Hematopoietic multipotent progenitor cell treated with erythropoietin and hydrocortisone succinate and interleukin-3 and kit ligand, for 15 days (in vitro differentiated cells): ENCODE data around the gene PSG6.
"Not testable (repeated sequence)": the region's sequence is repeated elsewhere in the genome, so short reads cannot be mapped to it uniquely, and the experiment has no call there.

Source experiments
- DNase-seq: peaks from one replicate; pipeline ENCODE4 v3.0.0-alpha.2; 2015; ENCODE audit warnings: low spot score

The PSG6 gene

DNA sequence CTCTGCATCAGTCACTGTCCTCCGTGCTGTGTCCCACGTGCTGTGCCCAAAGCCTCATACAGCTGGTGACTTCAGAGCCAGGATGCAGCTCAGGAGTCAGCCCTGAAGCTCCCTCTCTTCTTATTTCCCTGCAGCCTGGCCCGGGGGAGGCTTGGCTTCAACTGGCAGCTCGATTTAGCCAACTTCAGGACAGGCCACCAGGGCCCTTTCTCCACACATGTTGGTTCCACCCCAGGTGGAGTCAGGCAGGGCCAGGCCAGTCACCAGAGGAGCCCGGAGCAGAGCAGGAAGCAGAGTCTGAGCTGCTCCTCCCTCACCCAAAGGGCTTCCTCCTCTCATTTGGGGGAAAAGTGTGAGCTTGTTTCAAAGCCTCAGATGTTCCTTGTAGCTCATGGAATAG is 11.5 kb downstream of the PSG6 start:
- not testable (repeated sequence) for DNase-seq

DNA sequence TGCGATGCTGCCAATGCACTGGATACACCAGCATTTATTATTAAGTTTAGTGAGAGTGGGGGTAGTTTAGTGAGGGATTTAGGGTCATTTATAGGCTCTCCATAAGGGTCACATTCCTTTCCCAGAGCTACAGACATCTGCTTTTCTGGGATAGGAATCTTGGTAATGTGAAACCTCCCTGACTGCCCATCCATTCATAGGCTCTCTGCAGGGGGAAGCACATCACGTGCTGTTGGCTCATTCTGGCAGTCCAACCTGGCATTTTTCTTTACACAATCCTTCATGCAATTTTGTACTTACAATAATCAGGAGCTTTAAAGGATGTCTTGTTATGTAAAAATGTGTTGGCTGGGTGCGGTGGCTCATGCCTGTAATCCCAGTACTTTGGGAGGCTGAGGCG is 17.1 kb downstream of the PSG6 start:
- not testable (repeated sequence) for DNase-seq

DNA sequence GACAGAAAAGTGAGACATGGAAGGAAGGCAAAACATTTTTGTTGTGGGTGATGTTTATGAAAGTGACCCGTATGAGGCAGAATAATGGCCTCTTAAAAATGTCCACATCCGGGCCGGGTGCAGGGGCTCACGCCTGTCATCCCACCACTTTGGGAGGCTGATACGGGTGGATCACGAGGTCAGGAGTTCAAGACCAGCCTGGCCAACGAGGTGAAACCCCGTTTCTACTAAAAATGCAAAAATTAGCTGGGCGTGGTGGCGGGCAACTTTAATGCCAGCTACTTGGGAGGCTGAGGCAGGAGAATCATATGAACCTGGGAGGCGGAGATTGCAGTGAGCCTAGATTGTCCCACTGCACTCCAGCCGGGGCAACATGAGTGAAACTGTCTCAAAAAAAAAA is 18.0 kb downstream of the PSG6 start:
- DNase-seq, result not testable (repeated sequence)

DNA sequence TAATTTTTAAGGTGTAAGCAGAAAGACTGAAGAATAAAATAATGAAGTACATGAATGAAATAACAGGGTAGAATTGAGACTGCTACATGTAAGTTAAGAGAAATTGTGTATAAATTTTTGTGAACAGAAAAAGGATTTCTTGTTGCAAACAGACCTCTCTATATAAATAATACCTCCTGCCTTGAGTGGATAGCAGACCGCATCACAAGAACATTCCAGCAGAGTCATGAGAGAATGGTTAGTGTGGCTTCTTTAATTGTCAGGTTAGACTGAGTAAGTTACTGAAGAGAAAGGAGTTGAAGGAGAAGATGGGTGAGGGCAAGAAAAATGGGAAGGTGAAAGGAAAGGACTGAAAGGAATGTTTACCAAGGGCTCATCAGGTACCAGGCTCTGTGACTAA is 18.6 kb downstream of the PSG6 start:
- not testable (repeated sequence) for DNase-seq

DNA sequence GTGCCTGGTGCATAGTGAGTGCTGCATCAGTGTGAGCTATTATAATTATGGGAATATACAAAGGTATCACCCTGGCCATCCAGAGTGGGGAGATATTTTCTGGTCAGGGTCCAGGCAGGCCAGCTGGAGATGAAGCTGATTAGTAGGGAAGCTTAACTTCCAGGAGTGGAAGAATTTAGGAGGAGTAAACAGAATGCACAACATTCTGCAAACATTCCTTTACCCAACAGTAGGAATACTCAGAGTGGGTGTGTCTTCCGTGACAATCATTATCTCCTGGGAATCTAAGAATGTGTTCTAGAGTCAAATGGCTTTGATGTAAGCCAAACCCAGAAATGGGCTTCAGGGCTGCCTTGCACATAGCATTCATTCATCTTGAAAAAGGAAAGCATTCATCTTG is 19.0 kb downstream of the PSG6 start:
- DNase-seq, result not testable (repeated sequence)

DNA sequence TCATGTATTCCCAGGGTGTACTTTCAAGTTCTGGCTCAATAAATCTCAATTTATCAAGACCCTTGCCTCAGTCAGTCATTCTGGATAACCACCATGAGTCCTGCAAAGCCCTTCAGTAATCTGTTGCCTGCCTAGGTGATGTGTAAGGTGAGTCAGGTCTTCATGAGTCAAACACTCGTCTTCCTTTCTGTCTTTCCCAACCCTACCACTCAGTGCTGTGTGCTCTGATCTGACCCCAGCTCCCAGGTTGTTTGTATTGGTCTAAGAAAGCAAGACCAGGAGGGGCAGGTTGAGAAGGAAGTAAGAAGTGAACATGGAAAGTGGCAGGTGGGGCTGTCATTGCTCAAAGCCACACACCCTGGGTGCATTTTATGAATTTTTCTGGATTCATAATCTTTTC is 20.0 kb downstream of the PSG6 start:
- DNase-seq, result not testable (repeated sequence)

DNA sequence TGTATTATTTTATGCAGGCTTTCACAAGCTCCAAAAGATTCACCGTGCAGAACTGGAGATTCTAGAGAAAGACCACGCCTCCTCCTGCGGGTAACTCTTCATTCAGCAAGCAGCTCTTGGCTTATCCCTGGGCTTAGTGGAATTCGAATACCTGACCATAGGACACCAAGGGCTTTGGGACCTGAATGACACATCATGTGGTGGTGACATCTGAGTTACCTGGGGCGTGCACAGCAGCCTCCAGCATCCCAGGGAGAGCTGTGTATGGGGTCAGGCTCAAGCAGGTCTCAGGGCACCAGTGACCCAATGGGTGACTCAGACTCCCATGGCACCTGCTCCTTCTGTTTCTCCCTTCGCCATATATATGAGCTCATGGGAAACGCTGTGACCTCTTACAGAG is 27.2 kb downstream of the PSG6 start:
- DNase-seq, result not testable (repeated sequence)

DNA sequence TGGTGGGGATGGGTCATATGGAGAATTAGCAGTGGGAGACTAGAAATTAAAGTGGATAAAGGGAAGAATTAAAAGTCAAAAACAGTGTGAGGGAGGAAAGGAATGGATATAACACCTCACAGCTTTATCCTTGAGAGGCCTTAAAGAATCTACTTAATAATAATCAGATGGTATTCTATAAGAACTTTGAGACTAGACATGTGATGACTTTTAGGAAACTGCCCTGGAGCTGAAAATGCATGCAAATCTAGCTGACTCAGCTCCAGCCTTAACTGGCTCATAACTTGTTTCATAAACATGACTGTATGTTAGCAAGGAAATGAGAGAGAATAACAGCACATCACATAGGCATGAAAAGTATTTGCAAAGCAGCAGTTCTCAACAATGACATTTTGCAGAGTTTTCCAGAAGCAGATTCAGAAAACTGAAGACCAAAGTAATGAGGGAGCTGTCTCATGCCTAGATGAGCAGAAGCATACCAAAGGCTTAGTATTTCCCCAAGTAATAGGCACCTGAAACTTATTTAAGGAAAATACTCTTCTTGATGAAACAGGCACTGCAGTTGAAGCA is 29.7 kb downstream of the PSG6 start:
- not testable (repeated sequence) for DNase-seq

DNA sequence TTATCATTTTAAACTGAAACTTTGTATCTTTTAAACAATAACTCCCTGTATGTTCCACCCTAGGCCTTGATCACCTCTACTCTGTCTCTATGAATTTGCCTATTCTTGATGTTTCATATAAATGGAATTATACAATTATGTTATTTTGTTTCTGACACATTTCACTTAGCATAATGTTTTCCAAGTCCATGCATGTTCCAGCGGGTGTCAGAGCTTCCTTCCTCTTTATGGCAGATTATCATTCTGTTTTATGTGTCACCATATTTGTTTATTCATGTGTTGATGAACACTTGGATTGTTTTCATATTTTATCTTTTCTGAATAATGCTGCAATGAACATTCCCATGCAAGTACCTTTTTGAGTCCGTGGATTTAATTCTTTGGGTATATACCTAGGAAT is 35.0 kb downstream of the PSG6 start:
- DNase-seq, result not testable (repeated sequence)

DNA sequence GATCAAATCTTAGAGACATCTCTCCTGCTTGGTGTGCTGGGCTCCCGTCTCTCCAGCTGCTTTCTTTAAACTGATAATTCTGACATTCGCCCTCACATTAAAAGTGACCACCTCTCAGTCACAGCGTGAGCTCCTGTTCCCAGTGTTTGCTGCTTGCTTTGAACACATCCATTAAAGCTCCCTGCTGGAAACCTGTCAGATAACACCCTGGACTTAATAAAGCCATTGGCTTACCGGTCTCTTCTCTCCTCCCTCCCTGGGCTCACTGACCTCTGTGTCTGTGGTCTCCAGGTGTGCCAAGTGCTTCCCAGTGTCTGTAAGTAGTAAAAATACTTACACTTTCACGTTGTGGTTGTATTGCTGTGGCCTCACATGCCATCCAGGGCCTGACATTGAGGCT is 35.7 kb downstream of the PSG6 start:
- DNase-seq, result not testable (repeated sequence)

DNA sequence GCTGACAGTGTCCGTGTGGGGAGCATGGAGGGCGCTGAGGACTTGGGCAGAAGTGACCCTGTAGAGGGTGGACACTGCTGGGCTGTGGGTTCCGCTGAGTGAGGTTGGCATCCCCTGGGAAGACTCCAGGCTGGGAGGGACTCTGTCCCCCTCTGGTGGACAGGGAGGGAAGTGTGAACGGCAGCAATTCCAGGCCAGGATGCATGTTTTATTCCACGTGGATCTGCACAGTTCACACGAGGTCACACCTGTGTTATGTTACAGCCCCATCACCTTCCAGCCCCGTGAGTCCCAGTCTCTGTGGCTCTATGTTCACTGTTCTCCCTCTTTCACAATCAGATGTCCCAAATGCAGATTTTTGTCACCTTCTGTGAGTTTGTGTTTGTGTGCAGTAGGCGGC is 36.4 kb downstream of the PSG6 start:
- DNase-seq, result not testable (repeated sequence)

DNA sequence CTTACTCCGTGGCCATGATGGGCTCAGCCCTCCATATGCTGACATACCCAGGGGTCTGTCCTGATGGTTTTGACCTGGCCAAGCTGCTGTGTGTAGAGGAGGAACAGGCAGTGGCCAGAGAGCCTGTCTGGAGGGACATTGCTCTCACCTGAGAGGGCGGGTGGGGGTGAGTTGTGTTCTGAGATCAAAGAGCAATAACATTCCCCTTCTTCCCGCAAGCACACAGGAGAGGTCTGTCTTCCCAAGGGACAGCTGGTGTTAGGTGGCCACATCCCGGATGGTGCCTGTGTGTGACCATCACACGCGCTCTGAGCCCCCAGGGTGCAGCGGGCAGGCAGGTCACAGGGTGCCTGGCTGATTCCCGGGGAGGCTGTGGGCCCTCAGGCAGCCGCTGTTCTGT is 37.1 kb downstream of the PSG6 start:
- not testable (repeated sequence) for DNase-seq

DNA sequence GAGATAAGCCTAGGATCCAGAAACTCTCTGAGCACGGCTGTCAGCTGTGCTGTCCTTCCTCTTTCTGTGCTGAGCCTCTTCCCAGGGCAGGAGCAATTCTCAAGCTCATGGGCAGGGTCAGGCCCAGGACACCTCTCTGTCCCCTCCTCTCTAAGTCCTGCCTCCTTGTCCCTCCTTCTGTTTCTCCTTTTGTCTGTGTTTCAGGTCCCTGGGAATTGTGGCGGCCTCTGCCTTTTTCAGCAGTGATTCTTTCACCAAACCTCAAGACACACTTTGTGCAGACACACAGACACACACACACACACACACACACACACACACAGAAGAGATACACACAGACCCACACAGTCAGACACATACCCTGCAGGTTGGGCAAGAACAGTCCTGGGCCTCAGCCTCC is 38.1 kb downstream of the PSG6 start, which contains the start of gene PSG1:
Gene PSG1, minus strand, starts transcription at position 101 of the 400 bp plus-strand sequence. CDS start 132 bp downstream, outside the sequence.
- DNase-seq, result no peak

DNA sequence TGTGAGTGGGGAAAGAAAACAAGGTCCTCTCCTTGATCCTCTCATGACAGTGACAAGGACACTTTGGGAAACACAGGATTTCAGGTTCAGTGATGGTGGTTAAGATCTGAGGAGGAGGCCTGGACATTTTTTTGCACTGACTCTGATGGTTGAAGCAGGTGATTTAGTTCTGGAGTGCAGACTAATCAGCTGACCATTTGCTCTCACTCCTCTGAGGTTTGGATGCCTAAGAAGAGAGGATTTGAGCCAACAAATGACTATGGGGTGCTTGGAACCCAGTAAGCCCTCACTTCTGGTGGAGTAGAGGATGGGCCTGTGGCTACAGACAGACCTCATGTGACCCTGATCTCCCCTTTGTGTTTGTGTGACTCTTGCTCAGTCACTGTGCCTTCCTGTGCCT is 41.1 kb downstream of the PSG6 start:
- not testable (repeated sequence) for DNase-seq

DNA sequence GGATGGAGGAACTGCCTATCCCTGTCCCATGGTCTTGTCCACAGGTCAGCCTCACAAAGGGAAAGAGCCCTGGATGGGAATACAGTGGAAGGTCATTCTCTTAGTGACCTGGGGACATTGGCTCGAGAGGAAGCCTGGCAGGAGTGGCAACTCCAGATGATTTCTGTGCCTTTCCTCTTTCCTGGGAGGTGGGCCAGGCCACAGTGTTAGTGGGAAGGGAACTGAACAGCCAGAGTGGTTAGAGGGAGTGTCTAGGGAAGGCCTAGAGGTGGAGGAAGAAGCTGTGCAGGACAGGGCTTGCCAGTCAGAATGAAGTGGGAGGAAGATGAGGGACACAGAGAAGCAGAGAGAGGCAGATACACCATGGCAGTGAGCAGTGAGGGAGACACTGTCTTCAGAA is 41.8 kb downstream of the PSG6 start:
- DNase-seq, result not testable (repeated sequence)

DNA sequence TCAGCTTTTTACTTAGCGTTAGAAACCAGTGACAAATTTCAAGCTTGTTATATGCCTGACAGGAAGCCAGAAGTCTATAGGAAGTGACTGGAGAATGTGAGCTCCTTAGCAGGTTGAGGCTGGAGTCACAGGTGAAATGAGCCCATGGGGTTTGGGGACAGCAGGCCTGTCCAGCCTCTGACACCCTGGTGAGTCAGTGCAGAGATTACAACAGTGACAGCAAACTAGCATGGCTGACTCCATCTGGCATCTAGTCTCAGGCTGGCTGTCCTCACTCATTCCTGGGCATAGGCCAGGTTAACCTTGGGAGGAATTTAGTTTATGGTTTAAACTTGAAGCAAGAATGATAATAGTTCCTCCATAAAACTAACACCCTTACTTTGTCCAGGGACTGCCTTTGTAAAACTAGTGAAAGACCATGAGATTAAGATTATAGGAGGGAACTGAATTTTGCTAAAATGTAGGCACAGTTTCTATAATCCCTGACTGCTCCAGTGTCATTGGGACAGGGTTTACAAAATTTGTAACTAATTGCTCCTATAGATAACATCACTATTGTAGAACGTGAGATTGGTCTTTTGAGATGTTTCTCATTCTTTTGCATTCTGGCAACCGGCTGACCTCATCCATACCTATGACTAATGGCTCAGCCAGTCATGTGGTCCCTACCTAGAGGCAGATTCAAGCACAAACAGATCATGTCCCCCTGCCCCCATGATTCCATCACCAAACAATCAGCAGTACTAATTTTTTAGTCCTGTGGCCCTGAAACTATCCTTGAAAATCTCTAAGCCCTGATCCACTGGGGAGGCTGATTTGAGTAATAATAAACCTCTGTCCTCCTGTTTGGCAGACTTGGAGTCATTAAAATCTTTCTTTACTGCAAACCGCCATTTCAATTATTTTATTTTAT is 42.5 kb downstream of the PSG6 start:
- DNase-seq, result not testable (repeated sequence)

DNA sequence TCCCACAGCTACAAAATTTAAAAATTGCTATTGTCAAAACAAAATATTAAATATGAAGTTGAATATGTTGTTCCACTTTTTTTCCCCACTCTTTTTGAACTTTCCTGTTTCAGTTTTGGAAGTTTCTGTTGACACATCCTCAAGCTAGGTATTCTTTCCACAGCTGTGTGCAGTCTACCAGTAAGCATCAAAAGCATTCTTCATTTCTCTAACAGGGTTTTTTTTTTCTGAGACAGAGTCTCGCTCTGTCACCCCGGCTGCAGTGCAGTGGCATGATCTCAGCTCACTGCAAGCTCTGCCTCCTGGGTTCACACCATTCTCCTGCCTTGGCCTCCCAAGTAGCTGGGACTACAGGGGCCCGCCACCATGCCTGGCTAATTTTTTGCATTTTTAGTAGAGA is 43.6 kb downstream of the PSG6 start:
- DNase-seq, result not testable (repeated sequence)

DNA sequence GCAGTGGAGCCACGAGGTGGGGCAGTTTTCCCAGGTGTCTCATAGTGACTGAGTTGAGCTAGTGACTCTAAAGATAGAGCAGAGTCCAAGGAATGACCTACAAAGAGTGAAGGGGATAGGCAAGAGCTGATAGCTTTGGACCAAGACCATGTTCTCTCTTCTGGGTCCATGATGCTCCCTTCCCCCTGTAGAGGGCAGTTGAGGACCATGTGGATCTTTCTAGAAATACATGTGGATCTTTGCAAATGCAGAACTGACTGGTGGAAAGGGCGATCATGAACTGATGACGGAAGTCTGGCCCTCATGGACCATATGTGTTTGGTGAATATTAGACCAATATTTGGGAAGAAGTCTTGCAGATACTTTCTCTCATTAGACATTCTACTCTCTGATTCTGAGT is 45.1 kb downstream of the PSG6 start:
- DNase-seq, result no peak

DNA sequence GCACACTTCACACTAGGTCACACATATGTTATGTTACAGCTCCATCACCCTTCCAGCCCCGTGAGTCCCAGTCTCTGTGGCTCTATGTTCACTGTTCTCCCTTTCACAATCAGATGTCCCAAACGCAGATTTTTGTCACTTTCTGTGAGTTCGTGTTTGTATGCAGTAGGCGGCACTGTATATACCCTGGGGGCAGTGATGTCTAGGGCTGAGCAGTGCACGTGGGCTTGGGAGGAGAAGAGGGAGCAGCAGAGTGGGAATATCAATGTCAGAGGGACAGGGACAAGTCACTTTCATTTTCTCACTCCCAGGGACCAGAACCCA is 60.2 kb downstream of the PSG6 start:
- DNase-seq, result no peak

DNA sequence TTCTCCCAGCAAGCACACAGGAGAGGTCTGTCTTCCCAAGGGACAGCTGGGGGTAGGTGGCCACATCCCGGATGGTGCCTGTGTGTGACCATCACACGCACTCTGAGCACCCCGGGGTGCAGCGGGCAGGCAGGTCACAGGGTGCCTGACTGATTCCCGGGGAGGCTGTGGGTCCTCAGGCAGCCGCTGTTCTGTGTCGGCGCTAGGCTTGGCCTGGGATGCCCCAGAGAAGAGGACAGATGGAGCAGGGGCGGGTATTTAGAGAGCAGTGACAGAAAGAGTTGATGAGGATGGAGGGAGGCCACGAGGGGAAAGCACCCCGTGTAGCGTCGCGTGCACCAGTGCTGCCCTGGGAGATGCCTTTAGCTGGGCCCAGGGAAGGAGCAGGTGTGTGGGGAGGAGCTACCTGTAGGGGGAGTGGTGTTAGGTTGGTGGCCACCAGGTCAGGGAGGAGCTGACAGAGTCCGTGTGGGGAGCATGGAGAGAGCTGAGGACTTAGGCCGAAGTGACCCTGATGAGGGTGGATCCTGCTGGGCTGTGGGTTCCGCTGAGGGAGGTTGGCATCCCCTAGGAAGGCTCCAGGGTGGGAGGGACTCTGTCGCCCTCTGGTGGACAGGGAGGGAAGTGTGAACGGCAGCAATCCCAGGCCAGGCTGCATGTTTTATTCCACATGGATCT is 60.7 kb downstream of the PSG6 start:
- peak; percentile 2 for DNase-seq

DNA sequence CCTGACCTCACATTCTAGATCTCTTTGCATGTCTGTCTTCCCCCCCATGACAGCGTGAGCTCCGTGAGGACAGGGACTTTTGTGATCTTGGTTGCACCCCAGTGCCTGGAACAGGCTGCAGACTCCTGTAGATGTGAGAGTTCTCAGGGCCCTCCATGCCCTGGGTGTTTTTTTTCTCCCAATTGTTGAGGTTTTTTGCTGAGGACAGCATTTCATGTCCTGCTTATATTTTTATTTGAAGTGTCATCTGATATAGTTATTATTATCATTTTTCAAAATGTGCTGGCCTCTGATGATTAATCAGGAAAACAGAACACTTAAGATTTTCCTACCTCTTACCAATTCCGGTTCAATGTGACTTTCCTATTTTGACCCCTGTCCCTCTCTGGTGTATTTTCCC is 62.9 kb downstream of the PSG6 start:
- DNase-seq, result not testable (repeated sequence)

DNA sequence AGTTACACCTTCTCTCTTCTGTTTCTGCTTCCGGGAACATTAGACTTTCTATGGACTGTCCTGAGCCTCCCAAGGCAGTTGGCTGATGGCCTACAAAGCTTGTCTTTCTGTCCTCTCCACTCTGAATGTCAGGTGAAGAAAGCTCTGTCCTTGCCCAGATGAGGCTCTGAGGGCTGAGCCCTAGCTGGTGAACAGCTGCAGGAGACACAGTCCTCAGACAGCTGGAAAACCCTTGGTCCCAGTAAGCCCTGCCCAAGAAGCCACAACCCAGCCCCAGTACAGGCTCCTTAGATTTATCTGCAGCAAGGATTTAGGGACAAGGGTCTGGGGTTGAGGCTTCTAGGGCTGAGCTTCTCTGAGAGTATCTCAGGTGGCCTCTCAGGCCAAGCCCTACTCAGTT is 64.5 kb downstream of the PSG6 start:
- DNase-seq, result not testable (repeated sequence)

DNA sequence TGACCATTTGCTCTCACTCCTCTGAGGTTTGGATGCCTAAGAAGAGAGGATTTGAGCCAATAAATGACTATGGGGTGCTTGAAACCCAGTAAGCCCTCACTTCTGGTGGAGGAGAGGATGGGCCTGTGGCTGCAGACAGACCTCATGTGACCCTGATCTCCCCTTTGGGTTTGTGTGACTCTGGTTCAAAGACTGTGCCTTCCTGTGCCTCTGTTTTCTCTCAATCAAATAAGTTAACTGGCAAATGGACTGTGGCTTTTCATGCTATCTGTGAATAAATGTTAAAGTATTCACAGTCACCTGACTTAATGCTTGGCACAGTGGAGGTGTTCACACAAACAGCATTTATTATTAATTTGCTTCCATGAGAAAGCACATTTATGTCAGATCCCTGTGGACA is 64.9 kb downstream of the PSG6 start:
- not testable (repeated sequence) for DNase-seq
